ENCODE measurements around the gene FGFR2. TPM values are rescaled to one million over a fixed set of nuclear protein-coding genes. Genes with fewer than 3 reads are reported as not detected.

The FGFR2 gene
- total RNA-seq, 2 experiments from 2014 or later, result not detected

DNA sequence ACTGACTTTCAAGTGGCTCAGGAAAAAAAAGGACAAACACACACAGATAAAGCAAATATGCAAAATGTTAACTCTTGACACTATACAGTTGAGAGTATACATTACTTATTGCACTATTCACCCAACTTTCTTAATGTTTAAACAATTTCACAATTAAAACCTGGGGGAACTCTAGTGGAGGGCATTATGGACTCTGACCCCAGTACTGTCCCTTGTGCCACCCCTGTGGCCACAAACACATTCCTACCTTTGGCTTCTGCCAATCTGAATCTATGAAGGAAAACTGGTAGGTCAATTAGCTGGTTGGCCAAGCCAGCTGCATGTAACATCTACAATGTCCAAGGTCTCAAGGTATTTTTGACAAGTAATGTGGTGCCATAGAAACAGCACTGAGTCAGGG is 7.5 kb upstream of the FGFR2 start:
- intact Hi-C loops (cut with micrococcal nuclease; ENCODE audit: unreplicated experiment), result loop anchor here (5.0 kb wide), 1 partner anchor 663 kb away; no protein-coding TSS in a partner anchor
- no peaks in the 10 kb centered on the region for H3K9me3 ChIP-seq (ENCODE audit: low read length)
- ChIA-PET CTCF (ENCODE audit: unreplicated experiment) (no interaction called here), POLR2A (interaction anchor here (0.7 kb wide), 1 partner anchor 141 kb away, joined by 3 read pairs; no protein-coding TSS in a partner anchor)
- no TSS peak for BruUV-seq (replicated peaks)
- no peaks in the 10 kb centered on the region for H3K36me3 ChIP-seq (ENCODE audit: insufficient read depth, low read length)
- H3K27ac ChIP-seq (ENCODE audit: low read depth, low read length, poor library complexity, severe bottlenecking), result no peak overlapping the region
- no peaks in the 10 kb centered on the region for H3K4me1 ChIP-seq (ENCODE audit: insufficient read depth, low read length, poor library complexity, severe bottlenecking)
- no peak for DNase-seq (ENCODE audit: low spot score)
- TF ChIP-seq EZH2phosphoT487 (IDR thresholded peaks at IDR 0.05; ENCODE audit: borderline replicate concordance, low read depth, low read length), result no peak
- TF ChIP-seq, protein P1, sequence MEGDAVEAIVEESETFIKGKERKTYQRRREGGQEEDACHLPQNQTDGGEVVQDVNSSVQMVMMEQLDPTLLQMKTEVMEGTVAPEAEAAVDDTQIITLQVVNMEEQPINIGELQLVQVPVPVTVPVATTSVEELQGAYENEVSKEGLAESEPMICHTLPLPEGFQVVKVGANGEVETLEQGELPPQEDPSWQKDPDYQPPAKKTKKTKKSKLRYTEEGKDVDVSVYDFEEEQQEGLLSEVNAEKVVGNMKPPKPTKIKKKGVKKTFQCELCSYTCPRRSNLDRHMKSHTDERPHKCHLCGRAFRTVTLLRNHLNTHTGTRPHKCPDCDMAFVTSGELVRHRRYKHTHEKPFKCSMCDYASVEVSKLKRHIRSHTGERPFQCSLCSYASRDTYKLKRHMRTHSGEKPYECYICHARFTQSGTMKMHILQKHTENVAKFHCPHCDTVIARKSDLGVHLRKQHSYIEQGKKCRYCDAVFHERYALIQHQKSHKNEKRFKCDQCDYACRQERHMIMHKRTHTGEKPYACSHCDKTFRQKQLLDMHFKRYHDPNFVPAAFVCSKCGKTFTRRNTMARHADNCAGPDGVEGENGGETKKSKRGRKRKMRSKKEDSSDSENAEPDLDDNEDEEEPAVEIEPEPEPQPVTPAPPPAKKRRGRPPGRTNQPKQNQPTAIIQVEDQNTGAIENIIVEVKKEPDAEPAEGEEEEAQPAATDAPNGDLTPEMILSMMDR (conservative IDR thresholded peaks at IDR 0.05; ENCODE audit: low read length), result no peak
- no peaks in the 10 kb centered on the region for H3K9me2 ChIP-seq (ENCODE audit: insufficient read depth, low read length)
- H3K4me3 ChIP-seq (ENCODE audit: low read depth, low read length, poor library complexity, severe bottlenecking), result no peak overlapping the region
- no peak overlapping the region for H3K4me2 ChIP-seq (ENCODE audit: low read length)
- no peaks in the 10 kb centered on the region for H4K20me1 ChIP-seq (ENCODE audit: insufficient read depth, low read length)
- no peak overlapping the region for H2AFZ ChIP-seq (ENCODE audit: low read length)
- no peaks in the 10 kb centered on the region for H3K79me2 ChIP-seq (ENCODE audit: insufficient read depth, low read depth, low read length)

DNA sequence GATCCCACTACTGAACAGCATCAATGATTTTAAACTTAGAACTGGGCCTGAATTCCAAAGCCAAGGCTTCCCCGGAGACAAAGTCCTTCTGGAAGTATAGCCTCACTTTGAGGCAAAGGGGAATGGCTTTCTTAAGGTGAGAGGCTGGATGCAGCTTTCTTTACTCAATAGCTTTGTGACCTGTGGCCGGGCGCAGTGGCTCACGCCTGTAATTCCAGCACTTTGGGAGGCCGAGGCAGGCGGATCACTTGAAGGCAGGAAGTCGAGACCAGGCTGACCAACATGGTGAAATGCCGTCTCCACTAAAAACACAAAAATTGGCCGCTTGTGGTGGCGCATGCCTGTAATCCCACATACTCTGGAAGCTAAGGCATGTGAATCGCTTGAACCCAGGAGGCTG is 3.2 kb upstream of the FGFR2 start:
- Histone ChIP-seq H4K20me1 (ENCODE audit: insufficient read depth, low read length) (no peaks in the 10 kb centered on the region), H3K9me2 (ENCODE audit: insufficient read depth, low read length) (no peaks in the 10 kb centered on the region), H3K4me1 (ENCODE audit: insufficient read depth, low read length, poor library complexity, severe bottlenecking) (no peaks in the 10 kb centered on the region), H3K4me3 (ENCODE audit: low read depth, low read length, poor library complexity, severe bottlenecking) (no peak overlapping the region), H3K4me2 (ENCODE audit: low read length) (no peak overlapping the region), H3K36me3 (ENCODE audit: insufficient read depth, low read length) (no peaks in the 10 kb centered on the region), H2AFZ (ENCODE audit: low read length) (no peak overlapping the region), H3K9me3 (ENCODE audit: low read length) (no peaks in the 10 kb centered on the region), H3K79me2 (ENCODE audit: insufficient read depth, low read depth, low read length) (no peaks in the 10 kb centered on the region), H3K27ac (ENCODE audit: low read depth, low read length, poor library complexity, severe bottlenecking) (no peak overlapping the region)
- no peak for DNase-seq (ENCODE audit: low spot score)
- no TSS peak for BruUV-seq (replicated peaks)
- TF ChIP-seq EZH2phosphoT487 (IDR thresholded peaks at IDR 0.05; ENCODE audit: borderline replicate concordance, low read depth, low read length), result no peak
- TF ChIP-seq, protein P1 (conservative IDR thresholded peaks at IDR 0.05; ENCODE audit: low read length), result no peak
- CTCF ChIA-PET (ENCODE audit: unreplicated experiment), result no interaction called here
- POLR2A ChIA-PET, result interaction anchor here (0.6 kb wide), 1 partner anchor 203 kb away, joined by 3 read pairs; no protein-coding TSS in a partner anchor
- intact Hi-C loops (cut with micrococcal nuclease; ENCODE audit: unreplicated experiment), result no loop called here

DNA sequence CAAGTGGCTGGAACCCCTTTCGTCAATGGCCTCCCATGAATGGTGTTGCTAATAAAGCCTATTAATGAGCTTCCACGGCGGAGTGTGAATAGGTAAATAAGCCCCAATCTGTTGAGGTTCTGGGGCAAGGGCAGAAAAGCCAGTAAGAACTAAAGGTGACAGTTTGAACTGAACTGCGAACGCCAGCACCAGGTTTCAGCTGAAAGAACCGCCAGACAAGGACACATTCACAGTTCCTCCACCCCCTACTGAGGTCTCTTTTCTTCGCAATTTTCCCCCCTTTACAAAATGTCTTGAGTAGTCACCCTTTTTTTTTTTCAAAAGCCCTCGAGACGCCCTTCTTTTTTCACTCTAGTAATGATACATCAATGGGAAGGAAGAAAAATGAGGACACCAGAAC is 2.4 kb upstream of the FGFR2 start:
- intact Hi-C loops (cut with micrococcal nuclease; ENCODE audit: unreplicated experiment), result no loop called here
- Histone ChIP-seq H3K4me1 (ENCODE audit: insufficient read depth, low read length, poor library complexity, severe bottlenecking) (no peaks in the 10 kb centered on the region), H3K36me3 (ENCODE audit: insufficient read depth, low read length) (no peaks in the 10 kb centered on the region), H3K79me2 (ENCODE audit: insufficient read depth, low read depth, low read length) (no peaks in the 10 kb centered on the region), H4K20me1 (ENCODE audit: insufficient read depth, low read length) (no peaks in the 10 kb centered on the region), H3K4me2 (ENCODE audit: low read length) (no peak overlapping the region), H3K9me2 (ENCODE audit: insufficient read depth, low read length) (no peaks in the 10 kb centered on the region), H3K9me3 (ENCODE audit: low read length) (no peaks in the 10 kb centered on the region), H2AFZ (ENCODE audit: low read length) (no peak overlapping the region), H3K27ac (ENCODE audit: low read depth, low read length, poor library complexity, severe bottlenecking) (no peak overlapping the region), H3K4me3 (ENCODE audit: low read depth, low read length, poor library complexity, severe bottlenecking) (no peak overlapping the region)
- no peak for TF ChIP-seq EZH2phosphoT487 (IDR thresholded peaks at IDR 0.05; ENCODE audit: borderline replicate concordance, low read depth, low read length)
- TF ChIP-seq, protein P1 (conservative IDR thresholded peaks at IDR 0.05; ENCODE audit: low read length), result no peak
- BruUV-seq (replicated peaks), result no TSS peak
- ChIA-PET POLR2A (no interaction called here), CTCF (ENCODE audit: unreplicated experiment) (no interaction called here)
- no peak for DNase-seq (ENCODE audit: low spot score)

All from OCI-LY7 (cell line).